RPMI7951 (cell line): ENCODE measurements around the gene NT5E. TPM values are rescaled to one million over a fixed set of nuclear protein-coding genes. Genes with fewer than 3 reads are reported as not detected.
"Not testable (repeated sequence)": the region's sequence is repeated elsewhere in the genome, so short reads cannot be mapped to it uniquely, and the experiment has no call there.

ENCODE experiments used
- DNase-seq: peaks from one replicate; pipeline ENCODE4 v3.0.0-alpha.2; 2012; ENCODE audit warnings: low read depth
- total RNA-seq: library from RNA; depleted of rRNA; stranded (reverse); fragments of >200 nt; shearing (Covaris generic); gene quantifications from 2 replicates; pipeline ENCODE4 v1.2.3, GENCODE V29; 2014; rRNA removed

NT5E gene
- total RNA-seq, 1 experiment from 2014 or later = 427 TPM

DNA sequence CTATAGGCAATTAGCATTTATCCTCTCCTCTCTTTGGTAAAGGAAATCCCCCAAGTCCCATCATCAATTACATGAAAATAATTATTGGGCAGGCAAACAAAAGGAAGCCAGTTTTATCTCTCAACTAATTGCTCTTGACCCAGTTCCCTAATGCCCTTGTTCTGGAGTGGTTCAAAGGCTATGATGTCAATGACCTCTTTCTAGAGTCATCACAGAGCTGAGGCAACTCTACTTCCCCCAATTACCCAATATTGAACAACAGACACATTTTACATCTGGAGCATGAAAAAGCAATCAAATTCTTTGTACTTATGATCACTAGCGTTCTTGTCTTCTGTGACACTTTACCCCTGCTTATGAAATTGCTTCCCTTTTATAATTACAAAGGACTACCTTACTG is 43.5 kb downstream of the NT5E start:
- no peak for DNase-seq

DNA sequence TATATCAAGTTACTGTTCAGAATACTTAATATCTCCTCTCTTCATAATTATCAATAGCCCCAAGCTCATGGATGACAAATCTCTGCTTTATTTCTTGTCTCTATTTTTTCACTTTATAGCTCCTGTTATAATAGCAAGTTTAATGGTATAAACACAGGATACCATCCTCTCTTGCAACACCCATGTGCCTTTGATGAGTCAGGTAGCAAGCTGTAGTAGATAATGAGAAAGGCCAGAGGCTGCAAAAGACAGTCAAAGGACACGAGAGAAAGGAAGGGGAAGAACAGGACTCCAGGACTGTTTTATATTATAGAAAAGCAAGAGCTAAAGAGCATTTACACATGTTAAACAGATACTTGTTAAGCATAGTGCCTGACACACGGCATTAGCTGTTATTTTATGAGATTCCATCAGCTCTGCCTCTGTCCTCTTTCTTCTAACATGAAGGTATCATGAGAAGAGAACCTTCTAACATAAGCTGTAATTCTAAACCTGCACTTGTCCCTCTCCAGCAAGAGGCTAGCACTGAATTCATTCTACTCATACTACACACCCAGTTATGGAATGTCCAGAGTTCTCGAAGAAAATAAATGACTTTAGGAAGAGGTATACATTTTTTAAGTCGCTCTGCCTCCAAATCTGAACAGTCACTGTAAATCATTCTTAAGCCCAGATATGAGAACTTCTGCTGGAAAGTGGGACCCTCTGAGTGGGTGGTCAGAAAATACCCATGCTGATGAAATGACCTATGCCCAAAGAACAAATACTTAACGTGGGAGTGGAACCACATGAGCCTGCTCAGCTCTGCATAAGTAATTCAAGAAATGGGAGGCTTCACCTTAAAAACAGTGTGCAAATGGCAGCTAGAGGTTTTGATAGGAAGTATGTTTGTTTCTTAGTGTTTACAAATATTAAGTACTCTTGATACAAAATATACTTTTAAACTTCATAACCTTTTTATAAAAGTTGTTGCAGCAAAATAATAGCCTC is 45.0 kb downstream of the NT5E start:
- DNase-seq = peak; percentile 35

- no peak for DNase-seq
Measured at GRCh38 chr6:85496009-85496579, 46.2 kb downstream of the NT5E start.

DNA sequence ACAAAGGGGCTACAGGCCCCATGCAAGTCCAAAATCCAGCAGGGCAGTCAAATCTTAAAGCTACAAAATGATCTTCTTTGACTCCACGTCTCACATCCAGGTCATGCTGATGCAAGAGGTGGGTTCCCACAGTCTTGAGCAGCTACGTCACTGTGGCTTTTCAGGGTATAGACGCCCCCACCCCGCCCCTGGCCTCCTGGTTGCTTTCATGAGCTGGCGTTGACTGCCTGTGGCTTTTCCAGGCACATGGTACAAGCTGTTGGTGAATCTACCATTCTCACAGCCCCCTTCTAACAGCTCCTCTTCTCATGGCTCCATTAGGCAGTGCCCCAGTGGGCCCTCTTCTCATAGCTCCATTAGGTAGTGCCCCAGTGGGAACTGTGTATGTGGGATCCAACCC is 47.0 kb downstream of the NT5E start:
- DNase-seq = no peak

DNA sequence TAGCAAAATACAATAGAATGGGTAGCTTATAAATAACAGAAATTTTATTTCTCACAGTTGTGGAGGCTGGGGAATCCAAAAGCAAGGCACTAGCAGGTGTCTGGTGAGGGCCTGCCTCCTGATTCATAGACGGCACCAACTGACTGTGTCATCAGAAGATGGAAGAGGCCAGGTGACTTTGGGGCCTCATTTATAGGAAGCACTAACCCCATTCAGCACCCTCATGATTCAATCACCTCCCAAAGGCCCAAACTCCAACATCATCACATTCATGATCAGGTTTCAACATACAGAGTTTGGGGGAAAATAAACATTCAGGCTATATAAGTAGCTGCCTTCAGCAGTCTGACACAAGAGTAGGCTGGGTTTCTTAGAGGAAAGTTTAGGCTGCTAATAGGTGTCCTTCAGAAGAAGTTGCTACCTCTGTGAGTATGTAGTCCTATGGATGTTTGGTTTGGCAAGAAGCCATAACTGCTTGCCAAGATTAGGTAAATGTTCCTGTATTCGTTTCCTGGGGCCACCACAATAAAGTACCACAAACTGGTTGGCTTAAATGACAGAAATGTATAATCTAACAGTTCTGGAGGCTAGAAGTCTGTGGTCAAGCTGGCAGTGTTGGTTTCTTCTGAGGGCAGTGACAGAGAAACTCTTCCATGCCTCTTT is 48.8 kb downstream of the NT5E start:
- peak; percentile 69 for DNase-seq

DNA sequence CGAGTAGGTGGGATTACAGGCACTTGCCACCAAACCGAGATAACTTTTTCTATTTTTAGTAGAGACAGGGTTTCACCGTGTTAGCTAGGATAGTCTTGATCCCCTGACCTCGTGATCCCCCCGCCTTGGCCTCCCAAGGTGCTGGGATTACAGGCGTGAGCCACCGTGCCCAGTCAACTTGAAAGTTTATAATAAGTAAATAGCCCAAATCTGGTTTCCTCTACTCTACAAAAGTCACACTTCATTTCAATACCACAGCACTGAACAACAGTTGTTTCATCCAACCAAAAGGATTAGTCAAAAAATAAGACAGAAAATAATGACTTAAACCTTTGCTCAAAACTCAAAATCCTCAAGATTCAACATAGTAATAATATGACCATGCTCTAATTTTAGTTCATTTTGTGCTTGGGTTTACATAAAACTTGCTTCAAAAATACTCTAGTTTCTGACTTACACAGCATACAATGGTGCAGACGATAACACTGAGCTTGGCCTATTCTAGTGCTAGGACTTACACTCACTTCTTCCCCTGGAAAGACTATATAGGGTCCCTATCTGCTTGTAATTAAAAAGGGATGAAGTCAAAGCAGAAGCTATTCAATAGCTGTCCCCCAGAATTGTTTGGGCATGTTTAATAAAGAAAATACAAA is 56.7 kb downstream of the NT5E start:
- DNase-seq = no peak

GRCh38 chr6:85516168-85516567 is 66.3 kb downstream of the NT5E start:
- DNase-seq = no peak

GRCh38 chr6:85524281-85524680 is 74.4 kb downstream of the NT5E start:
- not testable (repeated sequence) for DNase-seq

- peak; percentile 14 for DNase-seq
Measured at GRCh38 chr6:85537055-85537494, 87.2 kb downstream of the NT5E start.

GRCh38 chr6:85544776-85545175 is 94.9 kb downstream of the NT5E start:
- DNase-seq = no peak

Other genes with a start within 250 kb of the NT5E start
- gene SNX14, start 143.8 kb downstream of the NT5E start, total RNA-seq = 133 and 182 TPM in 2 replicates
- 74.5 and 80.5 TPM in 2 replicates for gene SYNCRIP, start 192.8 kb downstream of the NT5E start, total RNA-seq